GM21423 (cell line): Measurements from ENCODE around the gene KIR2DL3.

Experiments
- ATAC-seq: cut with Tn5 transposase; IDR thresholded peaks from one replicate; pipeline ENCODE4 v1.9.1; 2021; ENCODE audit warnings: mild to moderate bottlenecking, moderate library complexity; ENCODE audit not compliant: unreplicated experiment

The KIR2DL3 gene

DNA sequence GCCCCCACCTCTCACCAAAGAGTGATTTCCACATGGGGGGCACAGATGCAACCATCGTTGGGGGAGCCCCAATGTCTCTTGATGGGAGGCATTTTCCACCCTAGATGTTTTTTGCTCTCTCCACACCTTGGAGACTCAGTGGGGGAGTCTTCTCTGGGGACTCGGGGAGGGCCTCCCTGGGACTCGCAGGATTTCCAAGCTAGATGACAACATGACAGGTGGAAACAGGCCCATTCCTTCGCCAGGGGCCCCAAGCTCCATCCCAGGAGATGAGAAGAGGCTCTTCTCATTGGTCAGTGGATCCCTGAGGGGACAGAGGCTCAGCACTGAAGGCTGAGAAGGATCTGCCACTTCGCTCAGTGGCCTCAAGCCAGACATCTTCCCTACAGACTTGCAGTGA lies 52.4 kb downstream of the KIR2DL3 start:
- no peak for ATAC-seq

- no peak for ATAC-seq
Observed at GRCh38 chr19:54791476-54791875, 53.2 kb downstream of the KIR2DL3 start.

DNA sequence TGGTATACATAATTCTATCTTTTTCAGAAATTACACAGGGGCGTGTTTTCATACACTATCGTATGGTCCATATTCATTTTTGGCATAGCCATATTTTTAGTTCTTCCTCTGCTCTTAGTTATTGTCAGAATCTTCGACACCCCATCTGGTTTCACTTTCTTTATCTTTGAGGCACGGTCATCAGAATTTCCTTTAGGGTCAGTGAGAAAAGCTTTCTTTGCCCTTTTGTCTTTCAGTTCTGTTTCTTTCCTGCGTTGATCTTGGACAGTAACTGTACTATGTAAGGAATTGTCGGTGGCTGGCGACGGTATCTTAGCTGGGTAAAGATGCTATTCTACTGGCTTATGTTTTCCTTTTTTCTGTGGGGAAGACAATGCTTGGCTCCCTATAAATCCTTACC lies 54.5 kb downstream of the KIR2DL3 start:
- no peak for ATAC-seq

DNA sequence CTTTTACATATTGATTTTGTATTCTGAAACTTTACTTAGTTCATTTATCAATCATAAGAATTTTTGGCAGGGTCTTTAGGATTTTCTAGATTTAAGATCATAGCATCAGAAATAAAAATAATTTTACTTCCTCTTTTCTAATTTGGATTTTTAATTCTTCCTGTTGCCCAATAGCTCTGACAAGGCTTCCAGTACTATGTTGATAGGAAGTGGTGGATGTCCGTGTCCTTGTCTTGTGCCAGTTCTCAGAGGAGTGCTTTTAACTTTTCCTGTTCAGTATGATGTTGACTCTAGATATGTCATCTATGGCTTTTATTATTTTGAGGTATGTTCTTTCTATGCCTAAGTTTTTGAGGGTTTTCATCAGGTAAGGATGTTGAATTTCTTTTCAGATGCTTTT lies 57.4 kb downstream of the KIR2DL3 start:
- no peak for ATAC-seq
